NCI-H460 (cell line): Measurements from ENCODE around the gene CEP85. TPM values are rescaled to one million over a fixed set of nuclear protein-coding genes. Genes with fewer than 3 reads are reported as not detected.
"Not testable (repeated sequence)": the region's sequence is repeated elsewhere in the genome, so short reads cannot be mapped to it uniquely, and the experiment has no call there.

Experiments
- DNase-seq: peaks from one replicate; pipeline ENCODE4 v3.0.0-alpha.2; 2016; ENCODE audit warnings: low read depth; ENCODE audit errors: extremely low read depth
- total RNA-seq: library from RNA; depleted of rRNA; stranded (reverse); fragments of >200 nt; shearing (Covaris generic); gene quantifications from 2 replicates; pipeline ENCODE4 v1.2.3, GENCODE V29; 2014

Gene CEP85
- total RNA-seq, 1 experiment from 2014 or later, result 36.8 TPM

GRCh38 chr1:26221094-26221493 lies 12.9 kb upstream of the CEP85 start:
- DNase-seq, result no peak

GRCh38 chr1:26224606-26225005 lies 9.4 kb upstream of the CEP85 start:
- DNase-seq, result no peak

GRCh38 chr1:26225033-26225831 lies 8.8 kb upstream of the CEP85 start:
- DNase-seq, result no peak

- not testable (repeated sequence) for DNase-seq
Measured at GRCh38 chr1:26230682-26231081, 3.3 kb upstream of the CEP85 start.

GRCh38 chr1:26234644-26235370 lies 807 bp downstream of the CEP85 start:
- DNase-seq, result no peak

- DNase-seq, result peak; percentile 46
Measured at GRCh38 chr1:26237230-26237966, 3.4 kb downstream of the CEP85 start.

- no peak for DNase-seq
Measured at GRCh38 chr1:26239936-26240335, 5.9 kb downstream of the CEP85 start.

GRCh38 chr1:26252718-26253117 lies 18.7 kb downstream of the CEP85 start:
- DNase-seq, result no peak

GRCh38 chr1:26254404-26254803 lies 20.4 kb downstream of the CEP85 start:
- DNase-seq, result no peak

- no peak for DNase-seq
Measured at GRCh38 chr1:26257222-26257621, 23.2 kb downstream of the CEP85 start.

- DNase-seq, result no peak
Measured at GRCh38 chr1:26259005-26259404, 25.0 kb downstream of the CEP85 start.

GRCh38 chr1:26259578-26259977 lies 25.6 kb downstream of the CEP85 start:
- no peak for DNase-seq

- DNase-seq, result no peak
Measured at GRCh38 chr1:26263212-26263611, 29.2 kb downstream of the CEP85 start.

- DNase-seq, result no peak
Measured at GRCh38 chr1:26265405-26265804, 31.4 kb downstream of the CEP85 start.

- no peak for DNase-seq
Measured at GRCh38 chr1:26268290-26269197, 34.5 kb downstream of the CEP85 start.

- DNase-seq, result no peak
Measured at GRCh38 chr1:26269198-26269550, 35.2 kb downstream of the CEP85 start.

- no peak for DNase-seq
Measured at GRCh38 chr1:26274801-26275425, 40.9 kb downstream of the CEP85 start.

GRCh38 chr1:26275580-26276431 lies 41.8 kb downstream of the CEP85 start:
- DNase-seq, result peak; percentile 77

GRCh38 chr1:26276432-26276838 lies 42.4 kb downstream of the CEP85 start:
- DNase-seq, result no peak
